Psoas muscle (tissue), 8 donors: Measurements from ENCODE around the gene PRR14. TPM values are rescaled to one million over a fixed set of nuclear protein-coding genes. Genes with fewer than 3 reads are reported as not detected.

Experiments
- ATAC-seq, 4 donors: fragments of 200-7000 bp; cut with Tn5 transposase; one replicate each; pipeline ENCODE4 v1.9.1; 2020; ENCODE audit warnings: moderate library complexity in 3 of 4, mild to moderate bottlenecking in 2 of 4
- DNase-seq, 2 donors: peaks; one replicate each; pipeline ENCODE4 v3.0.0-alpha.2; 2020
- H3K27ac ChIP-seq: fragments of 200-600 bp; one replicate; pipeline ENCODE4 v1.8.0; 2022
- H3K27me3 ChIP-seq, 3 donors: fragments of 200-600 bp in 1 of 3; one replicate each; pipeline versions ENCODE4 v1.6.1 to v1.8.0; 2013 to 2022; ENCODE audit warnings: low read length in 2 of 3, mild to moderate bottlenecking in 2 of 3, moderate library complexity in 1 of 3; ENCODE audit not compliant: insufficient read depth in 3 of 3
- H3K36me3 ChIP-seq, 2 donors: fragments of 200-600 bp in 1 of 2; one replicate each; pipeline versions ENCODE4 v1.6.1 to v1.8.0; 2013 to 2022; ENCODE audit warnings: low read depth in 1 of 2, mild to moderate bottlenecking in 1 of 2, moderate library complexity in 1 of 2; ENCODE audit not compliant: insufficient read depth in 1 of 2
- H3K4me1 ChIP-seq: fragments of 200-600 bp; one replicate; pipeline ENCODE4 v1.8.0; 2022
- H3K4me3 ChIP-seq: fragments of 200-600 bp; one replicate; pipeline ENCODE4 v1.8.0; 2022; ENCODE audit warnings: mild to moderate bottlenecking
- H3K9me3 ChIP-seq: fragments of 200-600 bp; one replicate; pipeline ENCODE4 v1.8.0; 2022
- WGBS, 3 donors: extraction: QIAGEN DNeasy Blood & Tissue Kit; methylation state at CpG; one replicate each; pipeline versions ENCODE4 v1.1.6 to v1.1.7; 2013; 5-methylcytosine and 5-hydroxymethylcytosine counted together
- intact Hi-C, 2 donors: fragments of 100-400 bp; cut with DNase I; formaldehyde crosslinking; loops; one replicate each; pipeline versions ENCODE4 v1.11.0 to v1.14.2; 2022
- polyA plus RNA-seq, 3 donors: library from polyadenylated mRNA; stranded (reverse); fragments of 200-250 nt; gene quantifications; one replicate each; pipeline ENCODE4 v1.2.3, GENCODE V29; 2013
- total RNA-seq, 4 donors: library from RNA; stranded (reverse); fragmentation: NEBNext Ultra II Directional in 2 of 4; extraction: Animal tissue kit (Norgen Biotek cat#: 25700) in 2 of 4; gene quantifications; one replicate each; pipeline versions ENCODE4 v1.2.1 to v1.2.4, GENCODE V29; 2021 to 2023
- TF ChIP-seq, protein P1 (sequence below): fragments of 200-600 bp; IDR thresholded peaks from one replicate; pipeline ENCODE4 v1.8.0; 2022; ENCODE audit warnings: antibody characterized with exemption
- donor health status: healthy with polysubstance abuse.
- donor health status: DM: no; HTN: no; CAD: no; lungs with moderate emphysema.
- donor health status: Bipolar disorder and iron deficiency.
- donor health status: healthy.
- donor health status: DM: yes; HTN: yes; CAD: no.
- donor health status: DM: no; HTN: no; CAD: no.
- donor health status: DM: no; HTN: no; CAD: no.
- donor health status: DM: yes; HTN: yes; CAD: no.

PRR14 gene
- total and polyA plus RNA-seq, 7 donors: 13.4 to 26.8 (median 23.8) TPM

GRCh38 chr16:30637944-30638343 lies 12.8 kb upstream of the PRR14 start:
- Histone ChIP-seq H3K4me1 (peaks cover 16% of the 10 kb centered on the region), H3K36me3 (no peaks in the 10 kb centered on the region), H3K4me3 (no peak overlapping the region), H3K27ac (no peak overlapping the region), H3K9me3 (no peaks in the 10 kb centered on the region), H3K27me3 (no peaks in the 10 kb centered on the region)
- DNase-seq (no peak), ATAC-seq (no peak)
- TF ChIP-seq, protein P1, sequence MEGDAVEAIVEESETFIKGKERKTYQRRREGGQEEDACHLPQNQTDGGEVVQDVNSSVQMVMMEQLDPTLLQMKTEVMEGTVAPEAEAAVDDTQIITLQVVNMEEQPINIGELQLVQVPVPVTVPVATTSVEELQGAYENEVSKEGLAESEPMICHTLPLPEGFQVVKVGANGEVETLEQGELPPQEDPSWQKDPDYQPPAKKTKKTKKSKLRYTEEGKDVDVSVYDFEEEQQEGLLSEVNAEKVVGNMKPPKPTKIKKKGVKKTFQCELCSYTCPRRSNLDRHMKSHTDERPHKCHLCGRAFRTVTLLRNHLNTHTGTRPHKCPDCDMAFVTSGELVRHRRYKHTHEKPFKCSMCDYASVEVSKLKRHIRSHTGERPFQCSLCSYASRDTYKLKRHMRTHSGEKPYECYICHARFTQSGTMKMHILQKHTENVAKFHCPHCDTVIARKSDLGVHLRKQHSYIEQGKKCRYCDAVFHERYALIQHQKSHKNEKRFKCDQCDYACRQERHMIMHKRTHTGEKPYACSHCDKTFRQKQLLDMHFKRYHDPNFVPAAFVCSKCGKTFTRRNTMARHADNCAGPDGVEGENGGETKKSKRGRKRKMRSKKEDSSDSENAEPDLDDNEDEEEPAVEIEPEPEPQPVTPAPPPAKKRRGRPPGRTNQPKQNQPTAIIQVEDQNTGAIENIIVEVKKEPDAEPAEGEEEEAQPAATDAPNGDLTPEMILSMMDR: peak; percentile 5
- WGBS, 3 donors: 6 to 12% (median 9%) methylated on average over 1 of the region's 1 CpG
- intact Hi-C loops: loop anchor here in 1 of 2 donors (10.0 kb wide), 2 partner anchors 103 to 193 kb away; partner anchors contain the start of genes SEPHS2 and ZNF747

GRCh38 chr16:30641378-30641982 lies 9.3 kb upstream of the PRR14 start:
- 75 to 86% (median 84%) methylated on average over 3 of the region's 3 CpGs for WGBS, 3 donors
- no peaks in the 10 kb centered on the region for H3K4me1 ChIP-seq
- no peak for ATAC-seq
- no peaks in the 10 kb centered on the region for H3K36me3 ChIP-seq
- no peaks in the 10 kb centered on the region for H3K27me3 ChIP-seq
- H3K27ac ChIP-seq: no peak overlapping the region
- no peak for DNase-seq
- TF ChIP-seq, protein P1: no peak
- no peak overlapping the region for H3K4me3 ChIP-seq
- H3K9me3 ChIP-seq: no peaks in the 10 kb centered on the region
- intact Hi-C loops: no loop called here

DNA sequence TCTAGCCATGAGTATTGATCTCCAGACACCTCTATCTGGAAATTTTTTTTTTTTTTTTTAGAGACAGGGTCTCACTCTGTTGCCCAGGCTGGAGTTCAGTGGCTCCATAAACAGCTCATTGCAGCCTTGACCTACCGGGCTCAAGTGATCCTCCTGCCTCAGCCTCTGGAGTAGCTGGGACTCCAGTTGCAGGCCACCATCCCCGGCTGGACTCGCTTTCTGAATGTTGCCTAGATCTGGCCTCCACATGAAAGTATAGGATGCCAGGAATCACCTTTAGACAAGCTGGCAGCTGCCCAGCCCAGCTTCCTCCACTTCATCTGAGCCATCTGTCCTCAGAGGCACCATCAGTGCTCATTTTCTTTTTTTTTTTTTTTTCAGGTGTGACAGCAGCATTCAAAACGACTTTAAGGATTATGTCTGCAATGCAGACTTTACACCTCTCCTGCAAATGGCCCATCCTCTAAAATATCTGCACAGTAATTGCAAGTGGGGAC lies 6.4 kb upstream of the PRR14 start:
- intact Hi-C loops: no loop called here
- WGBS, 3 donors: 67 to 70% (median 69%) methylated on average over 4 of the region's 4 CpGs

GRCh38 chr16:30645727-30646126 lies 5.0 kb upstream of the PRR14 start:
- H3K27me3 ChIP-seq: no peaks in the 10 kb centered on the region
- no peaks in the 10 kb centered on the region for H3K9me3 ChIP-seq
- no peaks in the 10 kb centered on the region for H3K4me1 ChIP-seq
- whole genome bisulfite sequencing, 3 donors: 51 to 56% (median 52%) methylated on average over 6 of the region's 6 CpGs
- TF ChIP-seq, protein P1: no peak
- DNase-seq (no peak), ATAC-seq (no peak)
- no peaks in the 10 kb centered on the region for H3K36me3 ChIP-seq
- no peak overlapping the region for H3K27ac ChIP-seq
- intact Hi-C loops: no loop called here
- no peak overlapping the region for H3K4me3 ChIP-seq

More for the DNA sequence above, 6.4 kb upstream of the PRR14 start:
- Histone ChIP-seq H3K4me3 (no peak overlapping the region), H3K27ac (no peak overlapping the region), H3K9me3 (no peaks in the 10 kb centered on the region), H3K36me3 (no peaks in the 10 kb centered on the region), H3K27me3 (no peaks in the 10 kb centered on the region), H3K4me1 (no peaks in the 10 kb centered on the region)
- TF ChIP-seq, protein P1: no peak
- ATAC-seq: no peak
- DNase-seq: no peak

DNA sequence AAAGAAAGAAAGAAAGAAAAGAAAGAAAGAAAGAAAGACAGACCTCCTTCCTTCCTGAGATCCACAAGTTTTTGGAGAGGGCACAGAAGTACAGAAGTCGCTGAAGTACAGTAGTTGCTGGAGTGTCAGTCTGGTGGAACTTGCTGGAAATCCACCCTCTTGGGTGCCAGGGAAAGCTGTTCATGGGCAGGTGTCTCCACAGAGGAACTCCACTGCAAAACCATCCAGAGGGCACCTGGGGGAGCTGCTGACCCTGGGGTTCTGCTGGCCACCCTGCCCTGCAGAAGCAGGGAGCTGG lies 3.5 kb upstream of the PRR14 start:
- no peak for DNase-seq
- TF ChIP-seq, protein P1: no peak
- Histone ChIP-seq H3K36me3 (peaks cover 0 to 4% of the 10 kb centered on the region in 2 donors), H3K9me3 (no peaks in the 10 kb centered on the region), H3K27ac (no peak overlapping the region), H3K4me3 (no peak overlapping the region), H3K4me1 (peaks cover 7% of the 10 kb centered on the region), H3K27me3 (no peaks in the 10 kb centered on the region)
- ATAC-seq: no peak
- 70 to 80% (median 80%) methylated on average over 1 of the region's 1 CpG for WGBS, 3 donors
- intact Hi-C loops: no loop called here
